HepG2 (cell line): ENCODE data around the gene DUSP9. TPM values are rescaled to one million over a fixed set of nuclear protein-coding genes. Genes with fewer than 3 reads are reported as not detected.

ENCODE experiments used
- CCAR2 ChIP-seq: fragments of 200-400 bp; formaldehyde crosslinking; optimal IDR thresholded peaks from 2 replicates; pipeline ENCODE3; 2018; ENCODE audit warnings: low read depth, mild to moderate bottlenecking, low read length, moderate library complexity
- FOXK1 ChIP-seq: sonication (generic); formaldehyde crosslinking; IDR thresholded peaks from 2 replicates; pipeline ENCODE4 v1.4.0; 2020; ENCODE audit warnings: low read depth, missing genetic modification reagents, borderline replicate concordance
- GFI1 ChIP-seq: sonication (generic); formaldehyde crosslinking; IDR thresholded peaks from 2 replicates; pipeline ENCODE4 v1.5.0; 2020; ENCODE audit warnings: missing genetic modification reagents, mild to moderate bottlenecking, borderline replicate concordance
- GMEB1 ChIP-seq: sonication (generic); formaldehyde crosslinking; IDR thresholded peaks from 2 replicates; pipeline ENCODE4 v1.5.1; 2020; ENCODE audit warnings: missing genetic modification reagents, mild to moderate bottlenecking, borderline replicate concordance
- GTF2F1 ChIP-seq: fragments of 150-350 bp; IDR thresholded peaks from 2 replicates; pipeline ENCODE4 v1.6.1; 2014; ENCODE audit warnings: low read length
- HMGXB4 ChIP-seq, 2 experiments: sonication (generic) in 1 of 2; formaldehyde crosslinking in 1 of 2; IDR thresholded peaks; 2 replicates each; pipeline versions ENCODE4 v1.4.0 to v1.6.1; 2018 to 2020; ENCODE audit warnings: missing genetic modification reagents in 2 of 2, borderline replicate concordance in 1 of 2, low read depth in 1 of 2, mild to moderate bottlenecking in 1 of 2, missing biosample characterization in 1 of 2
- HOXA9 ChIP-seq: sonication (generic); formaldehyde crosslinking; IDR thresholded peaks from 2 replicates; pipeline ENCODE4 v1.8.1; 2022; ENCODE audit warnings: missing genetic modification reagents, mild to moderate bottlenecking, moderate library complexity, borderline replicate concordance
- MEIS1 ChIP-seq: sonication (generic); formaldehyde crosslinking; IDR thresholded peaks from 2 replicates; pipeline ENCODE4 v1.9.0; 2021; ENCODE audit warnings: mild to moderate bottlenecking, missing genetic modification reagents, moderate library complexity, borderline replicate concordance
- SNRNP70 ChIP-seq: fragments of 200-400 bp; formaldehyde crosslinking; IDR thresholded peaks from 2 replicates; pipeline ENCODE4 v1.6.1; 2017; ENCODE audit warnings: mild to moderate bottlenecking, low read depth, low read length, moderate library complexity
- SP140L ChIP-seq: sonication (generic); formaldehyde crosslinking; IDR thresholded peaks from 2 replicates; pipeline ENCODE4 v1.4.0; 2020; ENCODE audit warnings: missing genetic modification reagents, borderline replicate concordance
- TFAP4 ChIP-seq: sonication (generic); IDR thresholded peaks from 2 replicates; pipeline ENCODE4 v1.6.1; 2016; ENCODE audit warnings: low read depth, borderline replicate concordance
- ZC3H4 ChIP-seq: sonication (generic); formaldehyde crosslinking; IDR thresholded peaks from 2 replicates; pipeline ENCODE4 v1.4.0; 2020; ENCODE audit warnings: missing genetic modification reagents, borderline replicate concordance
- ZMYM2 ChIP-seq: sonication (generic); formaldehyde crosslinking; IDR thresholded peaks from 2 replicates; pipeline ENCODE4 v1.8.0; 2022; ENCODE audit warnings: mild to moderate bottlenecking, missing genetic modification reagents
- ZNF136 ChIP-seq: sonication (generic); formaldehyde crosslinking; IDR thresholded peaks from 2 replicates; pipeline ENCODE4 v1.8.1; 2022; ENCODE audit warnings: low read depth, mild to moderate bottlenecking, moderate library complexity, missing genetic modification reagents
- ZNF24 ChIP-seq: fragments of 450-650 bp; IDR thresholded peaks from 2 replicates; pipeline ENCODE4 v1.6.1; 2017; ENCODE audit warnings: antibody characterized with exemption, mild to moderate bottlenecking
- ZNF446 ChIP-seq: sonication (generic); formaldehyde crosslinking; IDR thresholded peaks from 2 replicates; pipeline ENCODE4 v1.5.0; 2020; ENCODE audit warnings: mild to moderate bottlenecking, missing genetic modification reagents
- ZNF552 ChIP-seq: sonication (generic); formaldehyde crosslinking; IDR thresholded peaks from 2 replicates; pipeline ENCODE4 v1.9.0; 2022; ENCODE audit warnings: missing genetic modification reagents, mild to moderate bottlenecking, borderline replicate concordance
- ZNF605 ChIP-seq: sonication (generic); formaldehyde crosslinking; IDR thresholded peaks from 2 replicates; pipeline ENCODE4 v1.8.0; 2022; ENCODE audit warnings: mild to moderate bottlenecking, missing genetic modification reagents
- polyA plus RNA-seq, 8 experiments: library from polyadenylated mRNA; depleted of rRNA in 3 of 8; stranded (reverse) in 7 of 8; unstranded in 1 of 8; fragments of >200 nt; fragmentation: Illumina TruSeq in 4 of 8; extraction: Trizol in 4 of 8; gene quantifications; 2 replicates each; pipeline versions ENCODE4 v1.2.1 to v1.2.3, GENCODE V29; 2011 to 2016; ENCODE audit warnings: low read depth in 4 of 8, missing spikeins in 1 of 8, mixed read lengths in 1 of 8; ENCODE audit not compliant: insufficient read depth in 1 of 8
- total RNA-seq, 5 experiments: library from RNA; depleted of rRNA; stranded (reverse); fragments of >200 nt; fragmentation: Illumina TruSeq; extraction: Trizol; gene quantifications; 2 replicates each; pipeline ENCODE4 v1.2.3, GENCODE V29; 2016; ENCODE audit warnings: low read depth in 1 of 5
- TF ChIP-seq, protein P1 (sequence below): sonication (generic); formaldehyde crosslinking; IDR thresholded peaks from 2 replicates; pipeline ENCODE4 v1.4.0; 2020; ENCODE audit warnings: mild to moderate bottlenecking, low read depth, missing genetic modification reagents

The DUSP9 gene
- total and polyA plus RNA-seq, 2 of the 13 experiments (the other 11 are each of a cell fraction or from before 2014, with no cell fraction given): 235 to 435 TPM

- TF ChIP-seq ZMYM2 (CRISPR knock-in tag) (0 out of 2 replicates have a peak, but pooled peaks have one; percentile 35), ZC3H4 (CRISPR knock-in tag) (no peak; the same call in 1 of the 2 replicates), GFI1 (CRISPR knock-in tag) (no peak), ZNF605 (no peak; the same call in 1 of the 2 replicates), ZNF136 (CRISPR knock-in tag) (no peak), SP140L (CRISPR knock-in tag) (no peak), MEIS1 (CRISPR knock-in tag) (peak; percentile 79; the same call in 1 of the 2 replicates), ZNF552 (CRISPR knock-in tag) (no peak), FOXK1 (CRISPR knock-in tag) (peak; percentile 16; the same call in 1 of the 2 replicates), GTF2F1 (no peak), TFAP4 (peak; percentile 23; the same call in 1 of the 2 replicates), ZNF446 (CRISPR knock-in tag) (no peak), GMEB1 (no peak), HMGXB4 (CRISPR knock-in tag; IDR thresholded peaks at IDR 0.05; ENCODE audit: borderline replicate concordance in 1 of 2, low read depth in 1 of 2) (peak in 1 of 2 experiments; percentile 19; a peak in 1 of 4 replicates), ZNF24 (no peak), CCAR2 (no peak), HOXA9 (no peak), SNRNP70 (no peak)
- TF ChIP-seq, protein P1, sequence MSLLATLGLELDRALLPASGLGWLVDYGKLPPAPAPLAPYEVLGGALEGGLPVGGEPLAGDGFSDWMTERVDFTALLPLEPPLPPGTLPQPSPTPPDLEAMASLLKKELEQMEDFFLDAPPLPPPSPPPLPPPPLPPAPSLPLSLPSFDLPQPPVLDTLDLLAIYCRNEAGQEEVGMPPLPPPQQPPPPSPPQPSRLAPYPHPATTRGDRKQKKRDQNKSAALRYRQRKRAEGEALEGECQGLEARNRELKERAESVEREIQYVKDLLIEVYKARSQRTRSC: no peak
These were observed 23.5 kb upstream of the DUSP9 start (continued) for GRCh38 chrX:153623310-153624029.
